Measurements from ENCODE around the gene BTNL8.

The BTNL8 gene, protein sequence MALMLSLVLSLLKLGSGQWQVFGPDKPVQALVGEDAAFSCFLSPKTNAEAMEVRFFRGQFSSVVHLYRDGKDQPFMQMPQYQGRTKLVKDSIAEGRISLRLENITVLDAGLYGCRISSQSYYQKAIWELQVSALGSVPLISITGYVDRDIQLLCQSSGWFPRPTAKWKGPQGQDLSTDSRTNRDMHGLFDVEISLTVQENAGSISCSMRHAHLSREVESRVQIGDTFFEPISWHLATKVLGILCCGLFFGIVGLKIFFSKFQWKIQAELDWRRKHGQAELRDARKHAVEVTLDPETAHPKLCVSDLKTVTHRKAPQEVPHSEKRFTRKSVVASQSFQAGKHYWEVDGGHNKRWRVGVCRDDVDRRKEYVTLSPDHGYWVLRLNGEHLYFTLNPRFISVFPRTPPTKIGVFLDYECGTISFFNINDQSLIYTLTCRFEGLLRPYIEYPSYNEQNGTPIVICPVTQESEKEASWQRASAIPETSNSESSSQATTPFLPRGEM

DNA sequence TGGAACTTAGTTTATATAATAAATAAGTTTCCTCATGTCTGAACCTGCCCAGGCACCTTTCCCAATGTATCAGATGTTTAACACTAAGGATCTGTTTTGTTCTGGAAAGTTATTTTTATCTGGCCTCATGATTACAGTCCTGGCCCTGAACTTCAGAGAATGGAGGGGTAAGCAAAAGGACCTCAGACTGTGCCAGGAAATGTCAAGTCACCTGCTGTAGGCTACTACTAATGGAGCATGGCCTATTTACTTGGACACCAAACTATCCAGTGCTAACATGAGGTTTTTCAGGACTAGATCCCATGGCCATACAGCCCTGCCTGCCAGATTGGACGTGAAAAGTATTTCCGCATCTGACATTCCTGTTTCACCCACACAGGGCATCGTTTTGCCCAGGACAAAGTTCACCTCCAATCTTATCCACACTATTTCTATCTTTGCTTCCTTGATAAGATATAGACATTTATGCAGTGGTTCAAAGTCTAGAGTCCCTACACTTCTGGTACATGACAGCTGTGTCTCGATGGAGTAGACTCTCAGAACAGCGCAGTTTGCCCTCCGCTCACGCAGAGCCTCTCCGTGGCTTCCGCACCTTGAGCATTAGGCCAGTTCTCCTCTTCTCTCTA is at the start of gene BTNL8:
BTNL8 (plus strand) TSS at position 539 of the 626 bp plus-strand sequence. CDS start 152 bp downstream, outside the sequence.
- DNase-seq: no peak

DNA sequence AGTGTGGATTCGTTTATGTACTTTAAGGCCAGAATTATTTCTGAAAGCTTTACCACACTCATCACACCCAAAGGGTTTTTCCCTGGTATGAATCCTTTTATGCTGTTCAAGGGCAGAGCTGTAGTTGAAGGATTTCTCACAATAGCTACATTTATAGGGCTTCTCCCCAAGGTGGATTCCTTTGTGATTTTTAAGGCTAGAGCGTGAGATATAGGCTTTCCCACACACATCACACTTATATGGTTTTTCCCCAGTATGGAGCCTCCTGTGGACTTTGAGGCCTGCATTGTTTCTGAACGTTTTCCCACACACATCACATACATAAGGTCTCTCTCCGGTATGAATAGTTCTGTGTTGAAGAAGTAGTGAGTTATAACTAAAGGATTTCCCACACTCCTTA is 49.1 kb upstream of the BTNL8 start:
- DNase-seq: no peak

DNA sequence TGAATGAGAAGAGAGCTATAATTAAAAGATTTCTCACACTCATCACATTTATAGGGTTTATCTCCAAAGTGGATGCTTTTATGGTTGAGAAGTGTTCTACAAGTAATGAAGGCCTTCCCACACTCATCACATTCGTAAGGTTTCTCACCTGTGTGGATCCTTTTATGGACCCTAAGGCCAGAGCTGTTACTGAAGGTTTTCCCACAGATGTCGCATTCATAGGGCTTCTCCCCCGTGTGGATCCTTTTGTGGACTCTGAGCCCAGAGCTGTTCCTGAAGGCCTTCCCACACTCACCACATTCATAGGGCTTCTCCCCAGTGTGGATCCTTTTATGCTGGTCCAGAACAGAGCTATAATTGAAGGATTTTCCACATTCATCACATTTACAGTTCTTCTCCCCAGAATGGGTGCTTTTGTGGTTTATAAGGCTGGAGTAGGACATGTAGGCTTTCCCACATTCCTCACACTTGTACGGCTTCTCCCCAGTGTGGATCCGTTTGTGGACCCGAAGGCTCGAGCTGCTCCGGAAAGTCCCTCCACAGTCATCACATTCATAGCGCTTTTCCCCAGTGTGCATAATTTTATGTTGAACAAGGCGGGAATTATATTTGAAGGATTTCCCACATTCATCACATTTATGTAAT is 48.4 kb upstream of the BTNL8 start:
- no peak for DNase-seq

DNA sequence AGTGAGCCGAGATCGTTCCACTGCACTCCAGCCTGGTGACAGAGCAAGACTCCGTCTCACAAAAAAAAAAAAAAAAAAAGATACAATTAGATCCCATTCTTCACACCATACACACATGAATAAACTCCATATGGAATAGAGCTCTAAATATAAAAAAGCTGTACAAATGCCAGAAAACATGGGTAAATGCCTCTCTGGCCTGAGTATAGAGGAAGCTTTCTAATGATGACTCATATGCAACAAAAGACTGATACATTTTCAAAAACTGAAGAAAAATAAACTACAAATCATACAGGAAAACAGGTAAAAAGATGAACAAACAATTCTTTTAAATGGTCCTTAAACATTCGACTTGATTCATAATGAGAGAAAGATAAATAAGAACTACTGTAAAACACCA is 46.5 kb upstream of the BTNL8 start:
- no peak for DNase-seq

DNA sequence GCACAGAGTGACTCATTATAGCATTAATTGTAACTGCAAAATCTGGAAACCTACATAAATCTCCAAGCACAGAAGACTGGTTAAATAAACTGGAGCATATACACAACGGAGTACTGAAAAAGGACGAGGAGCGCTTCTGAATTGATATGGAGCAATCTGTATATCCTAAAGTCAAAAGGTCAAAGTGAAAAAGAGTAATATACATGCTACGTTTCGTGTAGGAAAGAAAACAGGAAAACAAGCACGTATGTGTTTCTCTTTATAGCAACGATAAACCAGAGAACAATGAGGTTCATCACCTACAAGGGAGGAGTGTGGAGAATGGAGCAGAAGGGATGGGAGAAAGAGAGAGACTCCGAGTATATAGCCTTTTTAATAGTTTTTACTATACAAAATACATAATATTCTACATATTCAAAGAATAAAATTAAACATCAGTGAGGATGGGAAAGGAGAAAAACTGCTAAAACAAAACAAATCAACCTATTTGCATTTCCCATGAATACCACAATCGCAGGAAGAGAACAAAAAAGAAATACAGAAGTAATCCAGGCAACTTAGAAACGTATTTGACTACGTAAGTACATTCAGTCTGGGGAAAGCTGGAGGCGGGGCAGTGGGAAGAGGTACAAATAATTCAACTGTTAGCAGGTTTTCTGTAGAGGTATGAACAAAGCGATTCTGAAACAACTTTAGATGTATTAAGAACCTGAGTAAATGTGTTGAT is 45.7 kb upstream of the BTNL8 start:
- DNase-seq: no peak

DNA sequence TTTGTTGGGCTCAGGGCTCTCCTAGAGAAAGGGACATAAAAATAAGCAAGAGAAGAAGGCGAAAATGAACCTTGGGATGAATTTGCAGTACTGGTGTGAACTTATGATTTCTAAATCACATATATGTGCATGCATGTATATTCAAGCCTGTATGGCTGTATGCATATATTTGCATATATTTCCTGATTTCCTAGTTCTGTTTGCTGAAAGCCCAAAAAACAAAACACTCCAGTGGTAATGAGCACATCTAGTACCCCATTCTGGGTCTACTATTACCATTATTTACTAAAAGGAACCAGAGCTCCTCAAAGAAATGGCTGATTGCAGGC is 45.1 kb upstream of the BTNL8 start:
- no peak for DNase-seq

DNA sequence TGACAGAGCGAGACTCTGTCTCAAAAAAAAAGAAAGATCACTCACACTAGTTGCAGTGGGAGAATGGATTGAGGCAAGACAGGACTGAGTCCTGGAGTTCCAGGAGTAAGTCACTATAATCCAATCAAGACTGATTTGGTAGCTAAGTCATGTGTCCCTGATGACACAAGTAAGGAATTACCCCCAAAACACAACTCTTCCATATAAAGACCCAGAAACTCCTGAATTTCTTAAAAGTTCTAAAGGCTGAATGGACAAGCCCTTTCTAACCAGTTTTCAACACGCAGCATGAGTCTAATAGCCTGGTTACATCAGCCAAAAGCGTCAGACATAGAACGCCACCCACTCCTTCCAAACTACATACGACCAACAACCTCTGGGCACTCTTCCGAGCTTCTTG is 40.4 kb upstream of the BTNL8 start:
- no peak for DNase-seq

DNA sequence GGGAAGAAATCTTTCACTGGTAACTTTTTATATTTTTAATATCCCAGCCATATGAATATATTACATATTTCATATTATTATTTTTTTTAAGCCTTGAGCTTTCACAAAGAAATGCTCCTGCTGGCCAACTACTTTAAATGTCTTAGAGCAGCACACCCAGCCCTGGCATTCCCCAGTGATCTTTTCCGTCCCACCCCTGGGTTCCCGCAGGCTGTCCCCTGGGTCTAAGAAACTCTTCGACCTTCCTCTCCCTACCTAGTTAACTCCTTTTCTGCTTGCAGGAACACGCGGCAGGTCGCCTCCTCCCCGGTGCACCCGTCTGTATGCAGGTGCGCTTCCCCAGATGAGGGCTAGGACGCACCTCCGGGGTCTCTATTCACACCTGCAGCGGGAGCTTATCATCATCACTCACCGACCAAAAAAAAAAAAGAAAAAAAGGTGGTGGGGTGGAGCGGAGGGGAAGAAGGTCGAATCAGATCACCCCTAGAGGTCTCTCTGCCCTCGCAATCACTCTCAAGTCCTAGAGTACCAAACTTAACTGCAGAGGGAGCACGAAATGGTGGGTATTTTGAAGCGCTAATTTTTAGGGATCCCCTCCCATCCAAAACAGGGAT is 38.6 kb upstream of the BTNL8 start:
- peak; percentile 37 for DNase-seq

DNA sequence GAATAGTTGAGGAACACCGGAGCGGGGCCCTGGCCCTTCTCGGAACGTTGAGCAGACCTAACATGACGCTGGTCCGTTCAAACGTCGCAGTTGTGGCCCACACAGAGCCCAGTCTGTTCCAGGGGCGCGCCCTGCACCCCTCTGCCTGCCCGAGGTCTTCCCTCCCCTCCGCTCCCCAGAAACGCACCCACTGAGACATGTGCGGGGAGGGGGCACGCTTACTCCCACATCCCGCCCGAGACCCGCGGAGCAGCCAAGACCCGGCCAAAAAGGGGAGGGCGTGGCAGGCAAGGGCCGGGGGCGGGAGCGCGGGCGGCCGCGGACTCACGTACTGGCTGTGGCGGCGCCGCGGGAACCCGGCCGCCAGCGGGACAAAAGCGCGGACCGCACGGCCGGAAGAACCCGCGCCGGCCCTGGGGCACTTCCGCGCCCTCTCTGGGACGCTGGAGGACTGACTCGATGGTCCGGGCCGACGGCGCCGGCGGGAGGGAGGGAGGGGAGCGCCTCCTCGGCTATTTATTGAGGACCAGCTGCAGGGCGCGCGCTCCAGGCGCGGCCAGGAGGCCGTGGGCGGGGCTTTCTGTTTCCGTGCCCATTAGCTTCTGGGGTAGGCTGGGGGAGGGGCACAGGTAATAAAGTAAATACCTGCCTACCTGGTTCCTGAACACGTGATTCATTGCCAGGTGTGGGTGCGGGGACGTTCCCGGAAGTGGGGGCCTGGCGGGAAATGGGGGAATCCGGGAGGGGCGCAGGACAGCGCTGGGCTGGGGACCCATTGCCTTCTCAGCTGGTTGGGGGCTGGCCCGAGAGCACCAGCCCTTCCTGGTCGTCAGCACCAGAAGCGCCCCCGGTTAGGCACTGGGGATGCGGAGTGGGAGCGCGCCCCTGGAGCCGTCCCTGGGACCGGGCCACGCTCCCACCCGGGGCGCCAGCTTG is 37.8 kb upstream of the BTNL8 start, which contains the start of gene ZFP62:
ZFP62 (minus strand) TSS at position 390 of the 936 bp plus-strand sequence; CDS start at position 333, 57 bp downstream.
- peak; percentile 91 for DNase-seq

DNA sequence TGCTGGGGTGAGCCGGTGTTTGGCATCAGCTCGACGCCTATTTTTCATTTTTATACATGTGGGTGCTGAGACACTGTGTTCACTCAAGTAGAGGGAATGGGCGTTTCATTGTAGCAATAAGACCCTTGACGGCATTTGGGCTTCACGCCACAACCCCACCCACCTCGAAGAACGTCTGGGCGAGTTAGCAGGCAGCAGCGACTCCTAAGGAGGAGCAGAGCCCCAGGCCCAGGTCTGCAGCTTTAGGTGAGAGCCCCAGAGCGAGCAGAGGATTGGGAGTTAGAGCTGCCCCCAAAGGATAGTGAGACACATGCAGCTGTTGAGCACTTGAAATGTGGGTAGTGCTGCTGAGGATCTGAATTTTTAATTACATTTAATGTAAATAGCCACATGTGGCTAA is 36.3 kb upstream of the BTNL8 start:
- no peak for DNase-seq

DNA sequence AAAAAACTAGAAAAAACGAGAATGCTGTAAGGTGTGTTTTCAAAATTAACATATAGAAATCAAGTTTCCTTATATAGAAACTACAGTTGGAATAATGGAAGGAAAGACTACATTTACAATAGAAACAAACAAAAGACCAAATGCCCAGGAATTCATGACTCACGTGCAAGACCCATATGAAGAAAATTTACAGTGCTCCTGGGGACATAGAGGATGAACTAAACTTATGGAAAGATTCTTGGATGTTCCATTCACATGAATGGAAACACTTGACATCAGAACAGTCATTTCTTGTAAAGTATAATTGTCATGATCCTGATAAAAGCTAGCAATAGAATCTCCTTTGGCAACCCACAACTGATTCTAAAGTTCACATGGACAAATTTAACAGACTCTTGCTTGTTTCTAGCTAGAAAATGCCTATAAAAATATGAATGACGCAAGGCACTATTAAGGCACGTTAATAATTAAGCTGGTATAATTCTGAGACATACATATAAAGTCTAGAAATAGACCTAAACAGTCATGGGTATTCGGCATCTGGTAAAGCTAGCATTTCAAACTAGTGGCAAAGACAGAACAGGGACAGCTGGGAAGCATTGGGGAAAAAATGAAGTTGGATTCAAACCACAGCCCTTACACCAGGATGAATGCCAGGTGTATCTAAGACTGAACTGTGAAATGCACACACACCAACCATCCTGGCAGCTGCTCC is 32.8 kb upstream of the BTNL8 start:
- DNase-seq: no peak

DNA sequence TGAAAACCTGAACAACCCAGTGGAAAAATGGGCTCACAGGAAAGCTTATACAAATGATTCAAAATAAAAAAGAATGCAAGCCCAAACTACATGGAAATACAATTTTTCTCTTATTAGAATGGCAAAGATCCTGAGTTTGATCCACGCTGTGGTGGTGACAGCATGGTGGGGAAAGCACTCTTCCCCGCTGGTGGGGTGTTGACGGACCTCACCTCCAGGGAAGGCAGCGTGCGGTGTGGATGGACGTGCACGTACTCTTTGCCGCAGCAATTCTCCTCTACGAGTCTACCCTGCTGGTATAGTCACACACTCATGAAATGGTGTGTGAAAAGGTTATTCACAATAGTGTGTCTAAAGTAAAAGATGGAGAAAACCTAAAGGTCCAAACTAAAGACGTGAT is 32.0 kb upstream of the BTNL8 start:
- DNase-seq: no peak

DNA sequence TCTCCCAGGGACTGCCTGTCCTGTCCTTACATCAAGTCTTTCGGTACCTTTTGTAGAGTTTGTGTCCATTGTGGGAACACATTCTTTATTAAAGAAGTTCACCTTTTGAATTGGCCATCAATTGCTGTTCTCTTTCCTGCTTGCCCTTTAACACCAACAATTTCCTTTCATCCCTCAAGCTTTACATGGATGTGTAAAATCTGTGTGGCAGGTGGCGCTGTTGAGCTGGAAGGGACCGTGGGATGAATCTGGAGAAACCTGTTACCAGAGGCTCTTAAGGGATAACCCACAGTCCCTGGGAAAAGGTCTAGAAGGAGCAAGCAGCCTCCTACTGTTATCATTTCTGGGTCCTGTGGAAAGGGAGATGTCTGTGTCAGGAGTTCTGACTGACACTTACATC is 30.0 kb upstream of the BTNL8 start:
- peak; percentile 57 for DNase-seq

DNA sequence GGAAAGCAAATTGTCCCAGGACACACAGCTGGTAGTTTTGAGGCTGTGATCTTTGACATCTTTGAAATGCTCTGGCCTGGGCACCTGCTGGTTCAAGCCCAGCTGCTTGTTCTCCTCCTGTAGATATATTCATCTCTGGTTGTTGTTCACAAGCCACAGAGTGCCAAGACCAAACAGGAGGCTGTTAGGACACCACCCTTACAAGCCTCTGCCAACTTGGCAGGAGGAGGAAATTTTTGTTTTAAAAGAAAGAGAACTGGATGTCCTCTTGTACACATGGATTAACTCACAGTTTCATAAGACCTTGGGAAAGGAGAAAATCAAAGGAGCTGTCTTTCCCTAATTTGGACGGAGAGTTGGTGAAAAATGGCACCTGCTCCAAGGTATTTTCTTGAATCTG is 29.4 kb upstream of the BTNL8 start:
- DNase-seq: no peak

DNA sequence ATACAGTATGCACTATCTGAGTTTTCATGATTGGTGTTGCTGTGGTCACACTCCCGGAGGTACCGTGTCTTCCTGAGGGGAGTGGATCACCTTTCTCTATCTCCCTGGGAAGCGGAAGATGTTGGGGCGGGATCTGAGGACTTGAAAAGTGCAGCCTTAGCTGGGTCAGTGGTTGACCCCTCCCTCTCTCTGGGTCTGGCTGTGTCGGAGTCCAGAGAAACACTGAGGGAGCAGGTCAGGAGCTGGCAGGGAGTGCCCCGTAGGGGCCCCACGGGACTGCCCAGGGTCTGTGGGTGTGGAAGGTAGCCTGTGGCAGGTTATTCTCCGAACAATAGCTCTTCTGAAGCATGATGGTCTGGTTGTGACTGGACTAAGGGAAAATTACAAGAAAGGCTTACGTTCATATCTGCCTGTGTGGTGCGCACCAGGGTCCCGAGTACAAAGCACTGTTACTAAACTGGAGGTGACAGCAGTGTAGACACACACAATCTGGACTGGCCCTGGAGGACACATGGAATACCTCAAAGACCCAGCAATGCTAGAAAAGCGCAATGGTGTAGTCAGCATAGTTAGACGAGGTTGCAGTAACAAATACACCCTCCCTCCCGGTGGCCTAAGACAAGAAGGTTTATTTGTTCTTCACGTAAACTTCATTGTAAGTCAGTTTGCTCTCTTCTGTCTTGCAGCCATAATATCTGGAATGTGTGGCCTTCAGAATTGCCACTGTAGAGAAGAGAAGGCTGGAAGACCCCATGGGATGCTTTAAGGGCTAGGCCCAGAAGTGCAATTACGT is 28.5 kb upstream of the BTNL8 start:
- DNase-seq: no peak

DNA sequence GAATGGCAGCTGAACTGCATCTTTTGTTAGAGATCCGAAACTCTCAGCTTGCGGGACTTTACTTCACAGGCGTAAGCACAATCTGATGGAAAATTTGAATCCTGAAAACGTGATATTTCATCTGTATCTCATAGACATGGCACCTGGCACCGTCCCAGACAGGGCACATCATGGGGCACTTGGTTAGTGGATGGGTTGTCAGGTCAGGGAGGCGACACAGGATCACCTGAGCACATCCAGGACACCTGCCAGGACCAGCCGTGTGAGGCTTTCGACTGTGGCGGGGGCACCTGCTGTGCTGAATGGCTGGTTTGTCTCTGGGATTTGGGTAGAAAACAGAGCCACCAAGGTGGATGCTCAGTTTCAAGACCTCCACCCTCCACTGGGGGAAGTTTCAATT is 26.5 kb upstream of the BTNL8 start:
- DNase-seq: no peak

DNA sequence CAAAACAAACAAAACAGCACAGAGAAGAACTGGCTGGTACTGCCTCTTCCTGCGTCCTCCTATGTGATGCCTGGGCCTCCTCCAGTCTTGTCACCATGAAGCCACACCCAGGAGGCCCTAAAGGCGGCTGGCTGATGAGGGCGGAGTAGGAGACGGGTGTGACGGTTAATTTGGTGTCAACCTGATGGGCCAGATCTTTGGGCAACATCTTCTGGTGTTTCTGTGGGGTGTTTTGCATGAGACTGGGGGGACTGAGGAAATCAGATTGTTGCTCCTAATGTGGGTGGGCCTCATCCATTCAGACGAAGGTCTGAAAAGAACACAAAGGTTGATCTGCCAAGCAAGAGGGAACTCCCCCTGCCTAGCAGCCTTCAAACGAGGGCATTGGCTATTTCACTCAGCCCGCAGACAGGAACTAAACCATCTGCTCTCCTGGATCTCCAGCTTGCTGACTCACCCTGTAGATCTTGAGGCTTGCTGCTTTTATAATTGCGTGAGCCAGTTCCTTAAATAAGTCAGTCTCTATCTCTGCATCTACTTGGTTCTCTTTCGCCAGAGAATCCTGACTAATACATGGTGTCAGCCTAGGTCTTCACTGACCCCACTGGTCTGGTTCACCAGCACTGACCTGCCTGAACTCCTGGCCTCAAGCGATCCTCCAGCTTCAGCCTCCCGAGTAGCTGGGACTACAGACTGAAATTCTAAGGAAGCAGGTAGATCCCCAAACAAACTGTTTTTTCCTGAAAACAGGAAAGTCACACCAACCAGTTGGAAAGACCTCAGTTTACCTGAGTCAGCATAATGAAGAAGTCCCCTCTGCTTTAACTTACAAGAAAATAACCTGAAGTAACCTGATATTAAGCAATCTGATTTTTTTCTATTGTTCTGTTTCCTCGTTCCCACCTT is 25.1 kb upstream of the BTNL8 start:
- DNase-seq: no peak

DNA sequence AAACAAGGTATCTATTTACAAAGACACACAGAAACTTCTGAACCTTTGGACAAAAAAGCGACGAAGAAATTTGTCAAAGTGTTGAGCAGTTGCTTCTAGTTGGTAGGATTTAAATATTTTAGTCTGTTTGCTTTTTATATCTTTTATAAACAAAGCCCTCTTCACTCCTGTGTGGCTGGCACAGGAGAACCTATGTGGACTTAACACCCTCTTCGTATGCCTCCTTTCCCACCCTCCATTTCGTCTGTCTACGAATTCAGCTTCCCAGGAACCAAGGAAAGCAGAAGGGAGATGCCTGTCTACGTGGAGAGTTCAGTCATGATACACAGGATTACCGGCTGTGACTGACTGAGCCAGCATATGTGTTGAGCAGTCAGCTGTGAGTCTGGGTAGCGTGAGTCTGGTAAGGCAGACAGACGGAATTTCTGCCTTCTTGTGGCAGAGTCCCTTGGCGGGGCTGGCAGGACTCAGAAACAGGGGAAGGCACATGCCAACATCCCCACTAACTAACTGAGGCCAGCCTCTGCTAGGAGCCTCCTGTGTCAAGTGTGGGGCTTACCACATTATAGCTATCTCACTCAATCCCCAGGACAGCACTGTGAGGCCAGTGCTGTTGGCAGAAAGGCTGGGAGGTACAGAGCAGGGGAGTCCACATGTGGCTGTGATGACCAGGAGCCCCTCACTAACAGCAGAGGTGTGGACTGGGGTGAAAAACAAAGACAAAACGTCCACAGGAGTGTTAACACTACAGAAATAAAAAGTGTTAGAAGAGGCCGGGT is 24.0 kb upstream of the BTNL8 start:
- no peak for DNase-seq

Measured in NCI-H226 (cell line).